OCI-LY3 (cell line): ENCODE results near the gene NTRK1.

ENCODE experiments used
- CTCF ChIP-seq: fragments of 200-600, 300-600 bp; sonication (generic); IDR thresholded peaks from 2 replicates; pipeline ENCODE4 v1.5.1; 2014; ENCODE audit warnings: antibody characterized with exemption, low read length, low read depth
- EZH2phosphoT487 ChIP-seq: fragments of 200-600 bp; shearing (Covaris generic); IDR thresholded peaks from 2 replicates; pipeline ENCODE4 v1.6.1; 2018; ENCODE audit warnings: antibody characterized with exemption, mixed run types, low read depth

- TF ChIP-seq CTCF = no peak
- no peak for TF ChIP-seq EZH2phosphoT487
Observed at GRCh38 chr1:156860628-156861423, at the start of gene NTRK1.
